ENCODE results near the gene CTDSP2. TPM values are rescaled to one million over a fixed set of nuclear protein-coding genes. Genes with fewer than 3 reads are reported as not detected.
"Not testable (repeated sequence)": the region's sequence is repeated elsewhere in the genome, so short reads cannot be mapped to it uniquely, and the experiment has no call there.

CTDSP2 gene
- total RNA-seq, 1 donor from 2014 or later, result 99.5 TPM

DNA sequence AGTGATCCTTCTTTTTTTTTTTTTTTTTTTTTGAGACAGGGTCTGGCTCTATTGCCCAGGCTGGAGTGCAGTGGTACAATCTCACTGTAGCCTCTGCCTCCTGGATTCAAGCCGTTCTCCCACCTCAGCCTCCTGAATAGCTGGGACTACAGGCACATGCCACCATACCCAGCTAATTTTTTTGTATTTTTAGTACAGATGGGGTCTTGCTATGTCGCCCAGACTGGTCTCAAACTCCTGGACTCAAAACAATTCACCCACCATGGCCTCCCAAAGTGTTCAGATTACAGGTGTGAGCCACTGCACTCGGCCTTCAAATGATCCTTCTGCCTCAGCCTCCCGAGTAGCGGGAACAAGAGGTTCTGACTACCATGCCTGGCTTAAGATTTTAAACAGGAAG is 14.4 kb upstream of the CTDSP2 start:
- ATAC-seq (ENCODE audit: poor library complexity); DNase-seq; intact Hi-C loops (cut with DNase I): not testable (repeated sequence)

DNA sequence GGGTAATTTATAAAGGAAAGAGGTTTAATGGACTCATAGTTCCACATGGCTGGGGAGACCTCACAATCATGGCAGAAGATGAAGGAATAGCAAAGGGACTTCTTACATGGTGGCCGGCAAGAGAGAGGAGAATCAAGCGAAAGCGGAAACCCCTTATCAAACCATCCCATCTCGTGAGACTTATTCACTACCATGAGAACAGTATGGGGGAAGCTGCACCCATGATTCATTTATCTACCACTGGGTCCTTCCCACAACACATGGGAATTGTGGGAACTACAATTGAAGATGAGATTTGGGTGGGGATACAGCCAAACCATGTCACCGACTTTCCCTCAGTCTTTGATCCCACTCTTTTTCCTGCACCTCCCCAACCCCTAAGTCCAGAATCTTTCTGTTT is 12.6 kb upstream of the CTDSP2 start:
- no peak for DNase-seq
- intact Hi-C loops (cut with DNase I), result no loop called here
- ATAC-seq (ENCODE audit: poor library complexity), result no peak

DNA sequence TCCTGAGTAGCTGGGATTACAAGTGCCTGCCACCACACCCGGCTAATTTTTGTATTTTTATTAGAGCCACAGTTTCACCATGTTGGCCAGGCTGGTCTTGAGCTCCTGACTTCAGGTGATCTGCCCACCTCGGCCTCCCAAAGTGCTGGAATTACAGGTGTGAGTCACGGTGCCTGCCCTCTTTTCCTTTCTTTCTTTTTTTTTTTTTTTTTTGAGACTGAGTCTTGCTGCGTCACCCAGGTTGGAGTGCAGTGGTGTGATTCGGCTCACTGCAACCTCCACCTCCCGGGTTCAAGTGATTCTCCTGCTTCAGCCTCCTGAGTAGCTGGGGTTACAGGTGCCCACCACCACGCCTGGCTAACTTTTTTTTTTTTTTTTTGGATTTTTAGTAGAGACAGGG is 11.6 kb upstream of the CTDSP2 start:
- intact Hi-C loops (cut with DNase I); ATAC-seq (ENCODE audit: poor library complexity); DNase-seq: not testable (repeated sequence)

DNA sequence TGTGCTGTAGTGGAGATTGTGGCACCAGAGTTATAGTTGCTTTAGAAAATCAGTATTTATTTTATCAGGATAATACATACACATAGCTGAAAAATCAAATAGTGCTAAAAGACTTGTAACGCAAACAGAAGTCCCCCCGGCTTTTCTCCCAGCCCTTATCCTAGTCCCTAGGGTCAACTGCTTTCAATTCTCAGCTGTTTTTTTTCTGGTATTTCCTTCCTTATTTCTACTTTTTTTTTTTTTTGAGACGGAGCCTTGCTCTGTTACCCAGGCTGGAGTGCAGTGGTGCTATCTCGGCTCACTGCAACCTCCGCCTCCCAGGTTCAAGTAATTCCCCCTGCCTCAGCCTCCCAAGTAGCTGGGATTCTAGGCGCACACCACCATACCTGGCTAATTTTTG is 8.4 kb upstream of the CTDSP2 start:
- DNase-seq, result no peak
- intact Hi-C loops (cut with DNase I), result no loop called here
- no peak for ATAC-seq (ENCODE audit: poor library complexity)

DNA sequence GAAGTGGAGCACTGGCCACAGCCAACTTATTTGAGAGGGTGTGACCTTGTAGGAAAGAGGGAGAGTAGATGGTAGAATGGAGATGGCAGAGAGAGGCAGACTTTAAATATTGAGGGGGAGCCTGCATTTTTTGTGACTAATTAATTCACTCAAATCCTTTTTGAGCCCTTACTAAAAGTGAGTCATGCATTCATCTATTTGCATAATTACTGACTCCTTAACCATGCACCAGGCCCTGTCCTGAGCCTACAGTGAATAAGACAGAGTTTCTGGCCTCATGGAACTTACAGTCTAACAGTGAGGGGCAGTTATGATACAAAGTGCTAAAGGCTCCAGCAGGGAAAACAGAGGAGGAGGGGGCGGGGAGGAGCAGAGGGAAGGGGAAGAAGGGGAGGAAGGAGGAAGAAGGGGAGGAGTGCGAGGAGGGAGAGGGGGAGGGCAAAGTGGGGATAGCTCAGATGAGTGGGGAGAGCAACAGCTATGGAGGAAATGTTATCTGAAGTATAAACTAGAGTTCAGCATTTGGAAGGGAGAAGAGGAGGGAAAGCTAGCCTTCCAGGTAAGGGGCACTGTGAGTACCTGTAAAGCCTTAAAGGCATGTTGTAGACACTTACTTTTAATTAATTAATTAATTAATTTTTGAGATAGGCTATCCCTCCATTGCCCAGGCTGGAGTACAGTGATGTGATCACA is 7.5 kb upstream of the CTDSP2 start:
- intact Hi-C loops (cut with DNase I), result no loop called here
- ATAC-seq (ENCODE audit: poor library complexity) (no peak), DNase-seq (no peak)

- intact Hi-C loops (cut with DNase I), result no loop called here
- DNase-seq (peak; percentile 74), ATAC-seq (ENCODE audit: poor library complexity) (peak; percentile 77)
Measured at GRCh38 chr12:57852620-57853500, 6.3 kb upstream of the CTDSP2 start.

DNA sequence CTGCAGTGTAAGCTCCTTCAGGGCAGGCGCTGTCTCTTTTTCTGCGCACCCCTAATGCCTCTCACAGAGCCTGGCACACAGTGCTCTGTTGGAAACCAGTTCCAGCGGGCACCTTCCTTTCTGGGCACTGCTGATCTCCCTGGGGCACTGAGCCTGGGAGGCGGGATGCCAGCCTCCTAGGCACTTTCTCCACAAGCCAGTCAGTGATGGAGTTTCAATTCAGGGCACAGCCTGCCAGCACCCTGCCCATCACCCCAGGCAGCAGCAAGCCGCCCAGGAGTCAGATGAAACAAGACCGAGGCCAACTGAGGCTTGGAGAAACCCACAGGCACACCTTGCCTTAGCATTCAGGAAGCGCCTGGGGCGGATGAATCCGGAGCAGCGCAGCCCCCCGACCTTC is 5.7 kb upstream of the CTDSP2 start:
- ATAC-seq (ENCODE audit: poor library complexity), result peak; percentile 74
- intact Hi-C loops (cut with DNase I), result no loop called here

GRCh38 chr12:57851552-57851951 is 5.0 kb upstream of the CTDSP2 start:
- DNase-seq (no peak), ATAC-seq (ENCODE audit: poor library complexity) (no peak)
- intact Hi-C loops (cut with DNase I), result no loop called here

More for the DNA sequence above, 5.7 kb upstream of the CTDSP2 start:
- DNase-seq, result peak; percentile 73

DNA sequence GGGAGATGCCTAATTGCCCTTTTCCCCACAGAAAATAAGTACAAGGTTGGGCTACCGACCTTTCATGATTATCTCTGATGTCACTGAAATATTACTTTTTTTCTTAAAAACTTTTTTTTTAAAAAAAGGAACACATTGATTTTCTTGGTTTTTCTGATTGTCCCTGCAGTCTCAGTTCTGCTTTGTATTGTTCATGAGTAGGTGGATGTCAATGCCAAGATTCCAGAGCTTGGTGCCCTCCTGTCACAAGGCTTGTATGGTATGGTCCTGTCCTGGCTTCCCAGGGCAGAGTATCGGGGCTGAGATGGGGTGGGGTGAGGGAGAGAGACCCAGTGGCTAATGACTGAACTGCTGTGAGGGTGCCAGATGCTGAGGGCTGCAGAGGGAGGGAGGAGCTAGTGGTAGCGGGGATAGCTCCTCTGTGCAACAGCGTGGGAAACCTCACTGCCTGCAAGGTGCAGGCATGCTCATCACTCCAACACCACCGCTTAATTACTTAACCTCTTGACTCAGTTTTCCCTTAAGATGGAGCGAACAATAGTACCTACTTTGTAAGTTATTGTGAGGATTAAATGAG is 4.4 kb upstream of the CTDSP2 start:
- no peak for DNase-seq
- intact Hi-C loops (cut with DNase I), result no loop called here
- ATAC-seq (ENCODE audit: poor library complexity), result no peak

- intact Hi-C loops (cut with DNase I); DNase-seq; ATAC-seq (ENCODE audit: poor library complexity): not testable (repeated sequence)
Measured at GRCh38 chr12:57849447-57849846, 2.9 kb upstream of the CTDSP2 start.

DNA sequence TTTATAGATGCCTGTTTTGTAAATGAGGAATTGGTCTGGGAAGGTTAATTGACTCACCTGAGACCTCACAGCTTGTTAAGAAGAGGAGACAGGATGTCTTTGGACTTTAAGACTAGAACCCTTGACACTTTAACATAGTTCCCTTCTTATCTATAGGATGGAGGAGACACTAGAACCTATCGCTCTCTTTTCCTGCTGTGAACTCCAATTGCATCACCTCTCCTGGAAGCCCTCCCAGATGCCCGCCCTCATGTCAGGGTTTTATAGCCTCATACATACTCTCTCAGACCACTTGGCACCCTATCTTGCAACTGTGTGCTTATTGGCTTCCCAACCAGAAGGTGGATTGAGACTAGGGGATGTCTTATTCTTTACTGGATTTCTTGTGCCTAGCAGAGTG is 2.5 kb upstream of the CTDSP2 start:
- ATAC-seq (ENCODE audit: poor library complexity) (no peak), DNase-seq (no peak)
- intact Hi-C loops (cut with DNase I), result no loop called here

DNA sequence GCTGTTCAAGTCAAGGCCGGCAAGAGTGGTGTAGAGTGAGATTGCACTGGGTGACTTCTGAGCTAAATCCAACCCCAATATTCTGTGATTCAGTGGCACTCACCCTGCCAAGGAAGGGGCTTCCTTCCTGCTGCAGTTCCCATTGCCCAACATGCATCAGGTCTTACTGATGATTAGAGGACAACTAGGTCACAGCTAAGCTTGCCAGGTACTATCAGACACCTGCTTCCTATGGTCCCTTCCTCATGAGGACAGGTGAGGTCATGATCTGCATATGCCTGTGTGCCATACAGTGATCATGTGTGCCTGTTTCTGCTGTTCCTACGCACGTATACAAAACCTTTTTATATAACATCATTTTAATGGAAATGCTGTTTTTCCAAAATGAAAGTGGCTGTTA is 1.7 kb upstream of the CTDSP2 start:
- DNase-seq, result no peak
- intact Hi-C loops (cut with DNase I), result no loop called here
- ATAC-seq (ENCODE audit: poor library complexity), result no peak

DNA sequence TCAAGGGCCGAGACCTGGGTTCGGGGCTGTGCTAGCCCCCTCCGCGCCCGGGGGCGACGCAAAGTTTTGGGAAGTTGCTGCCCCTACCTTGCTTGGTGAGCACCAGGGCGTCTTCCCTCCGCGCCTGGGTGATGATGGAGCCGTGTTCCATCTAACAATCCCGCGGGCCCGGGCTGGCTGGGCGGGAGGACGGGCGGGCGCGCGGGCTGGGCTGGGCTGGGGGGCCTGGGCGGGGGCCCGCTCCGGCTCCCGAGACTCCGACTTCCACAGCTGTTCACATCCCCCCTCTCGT is 298 bp downstream of the CTDSP2 start:
- peak; percentile 28 for ATAC-seq (ENCODE audit: poor library complexity)
- no peak for DNase-seq
- intact Hi-C loops (cut with DNase I), result no loop called here

- intact Hi-C loops (cut with DNase I), result no loop called here
- peak; percentile 88 for DNase-seq
- peak; percentile 46 for ATAC-seq (ENCODE audit: poor library complexity)
Measured at GRCh38 chr12:57845478-57846284, 848 bp downstream of the CTDSP2 start.

DNA sequence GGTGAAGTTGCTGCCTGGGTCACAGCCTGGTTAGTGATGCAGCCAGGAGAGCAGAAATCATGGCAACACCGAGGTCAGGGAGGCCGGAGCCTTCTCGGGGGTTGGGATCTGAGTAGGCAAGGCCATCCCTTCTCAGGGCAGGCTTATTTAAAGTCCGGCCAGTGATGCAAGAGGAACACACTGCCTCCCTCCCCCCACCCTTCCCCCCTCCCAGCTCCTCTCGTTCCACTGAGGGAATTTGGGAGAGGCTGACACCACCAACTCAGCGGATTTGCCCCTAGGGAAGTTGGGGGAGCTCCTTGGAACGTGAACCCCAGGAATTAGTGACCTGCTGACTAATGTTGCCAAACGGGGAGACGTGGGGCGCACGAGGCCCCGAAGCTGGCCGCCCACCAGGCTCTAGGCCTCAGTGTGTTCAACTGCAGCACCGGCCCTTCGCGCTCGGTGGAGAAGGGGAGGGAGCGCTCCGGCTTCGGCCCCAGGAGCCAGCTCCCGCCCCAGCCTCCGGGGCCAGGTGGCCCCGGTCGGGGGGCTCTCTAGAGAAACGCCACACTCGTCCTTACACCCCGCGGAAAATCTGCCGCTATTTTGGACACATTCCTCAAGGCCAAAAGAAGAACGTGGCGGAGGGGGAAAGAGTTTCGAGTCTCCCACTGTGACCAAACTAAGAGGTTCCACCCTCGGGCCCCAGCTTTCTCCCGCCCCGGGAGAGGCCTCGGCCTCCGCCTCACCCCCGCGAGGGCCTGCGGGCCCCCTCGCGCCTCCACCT is 1.6 kb downstream of the CTDSP2 start:
- intact Hi-C loops (cut with DNase I), result no loop called here
- DNase-seq (peak; percentile 85), ATAC-seq (ENCODE audit: poor library complexity) (peak; percentile 45)

DNA sequence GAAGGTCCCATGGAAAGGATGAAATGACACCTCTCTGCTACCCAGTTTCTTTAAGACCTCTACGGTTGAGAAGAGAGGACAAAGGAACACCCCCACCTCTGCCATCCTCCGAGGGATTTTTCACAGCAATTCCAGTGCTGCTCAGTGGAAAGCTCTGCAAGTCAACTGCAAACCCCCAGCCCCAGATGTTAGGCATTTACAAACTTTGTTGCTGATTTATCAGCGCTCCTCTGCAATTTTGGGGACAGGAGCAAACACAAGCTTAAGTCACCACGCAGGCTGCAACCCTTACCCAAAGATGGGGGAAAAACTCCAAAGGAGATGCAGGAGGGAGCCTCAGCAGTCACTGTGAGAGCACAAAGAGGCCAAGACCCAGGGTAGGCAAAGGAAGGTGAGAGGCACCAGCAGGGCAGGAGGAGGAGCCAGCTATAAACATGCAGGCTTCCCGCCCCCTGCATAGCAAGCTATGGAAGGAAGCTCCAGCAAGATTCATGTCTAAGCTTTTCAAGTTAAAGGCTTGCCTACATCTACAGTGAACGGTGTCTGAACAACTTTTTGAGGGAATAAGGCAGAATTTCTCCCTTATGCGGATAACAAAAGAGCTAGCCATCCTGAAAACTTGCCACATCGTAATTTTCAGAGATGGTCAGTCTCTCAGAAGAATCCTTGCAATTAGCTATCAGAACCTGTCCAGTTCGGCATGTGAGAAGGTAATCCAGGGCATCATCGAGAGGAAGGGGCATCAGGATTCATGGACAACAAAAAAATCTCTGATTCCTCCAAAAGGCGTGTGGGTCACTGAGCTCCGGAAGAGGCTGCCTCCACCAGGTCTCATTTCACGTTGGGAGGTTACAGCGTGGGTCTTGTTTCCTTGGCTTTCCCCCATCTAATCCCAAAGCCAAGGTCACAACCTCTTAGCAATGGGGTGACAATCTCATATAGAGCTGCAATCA is 3.9 kb downstream of the CTDSP2 start:
- ATAC-seq (ENCODE audit: poor library complexity) (no peak), DNase-seq (no peak)
- intact Hi-C loops (cut with DNase I), result no loop called here

- DNase-seq, result no peak
- ATAC-seq (ENCODE audit: poor library complexity), result no peak
- intact Hi-C loops (cut with DNase I), result no loop called here
Measured at GRCh38 chr12:57841445-57841844, 5.1 kb downstream of the CTDSP2 start.
